GM19240 (cell line): ENCODE data around the gene BACE2.

Experiments
- DNase-seq: peaks from one replicate; pipeline ENCODE4 v3.0.0; 2011; ENCODE audit warnings: low spot score; ENCODE audit not compliant: insufficient read length

Gene BACE2

GRCh38 chr21:41167348-41168342, at the start of gene BACE2:
TSS of gene BACE2 (plus strand) at chr21:41168160. CDS start at chr21:41168264, 104 bp downstream.
- no peak for DNase-seq

DNA sequence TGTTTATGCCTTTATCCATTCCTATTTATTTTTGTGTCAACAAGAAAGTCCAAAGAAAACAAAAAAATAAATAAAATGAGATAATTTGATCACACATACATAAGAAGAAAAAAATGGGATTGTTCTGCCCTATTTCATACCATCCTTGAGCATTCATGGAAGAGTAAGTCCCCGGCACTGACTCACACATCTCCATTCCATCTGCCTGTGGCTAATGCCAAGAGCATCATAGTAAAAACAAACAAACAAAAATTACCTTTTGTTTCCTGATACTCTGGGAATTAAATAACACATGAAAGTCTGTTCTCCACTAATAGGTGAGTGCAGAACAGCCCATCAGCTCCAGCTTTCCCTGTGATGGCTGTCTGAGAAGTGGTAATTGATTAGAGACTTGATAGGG, 48.1 kb upstream of the BACE2 start:
- DNase-seq, result no peak

GRCh38 chr21:41120997-41121396, 47.0 kb upstream of the BACE2 start:
- no peak for DNase-seq

DNA sequence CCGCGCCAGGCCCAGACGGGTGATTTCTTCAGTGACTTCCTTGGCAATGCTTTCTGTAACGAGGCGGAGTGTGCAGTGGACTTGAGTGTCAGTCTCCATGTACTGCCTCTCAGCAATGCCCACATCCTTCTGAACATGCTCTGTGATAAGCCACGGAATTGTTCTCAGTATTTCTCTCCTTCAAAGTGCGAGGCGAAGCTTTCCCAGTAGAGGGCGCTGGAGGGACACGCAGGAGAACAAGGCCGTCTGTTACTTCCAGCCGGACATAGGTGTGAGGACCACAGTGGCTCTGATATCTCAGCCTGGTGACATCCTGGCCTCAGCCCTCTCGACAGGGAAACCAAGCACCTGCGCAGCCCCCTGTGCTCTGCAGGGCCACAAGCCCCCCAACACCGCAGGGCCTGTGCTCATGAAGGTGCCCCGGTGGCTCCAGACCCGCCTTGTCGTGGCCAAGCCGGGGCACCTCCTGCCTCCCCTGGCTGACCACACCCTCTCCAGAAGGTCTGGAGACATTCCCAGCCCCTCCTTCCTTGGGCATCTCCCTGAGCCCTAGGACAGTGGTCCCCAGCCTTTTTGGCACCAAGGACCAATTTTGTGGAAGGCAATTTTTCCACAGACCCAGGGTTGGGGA, 46.1 kb upstream of the BACE2 start:
- DNase-seq, result no peak

DNA sequence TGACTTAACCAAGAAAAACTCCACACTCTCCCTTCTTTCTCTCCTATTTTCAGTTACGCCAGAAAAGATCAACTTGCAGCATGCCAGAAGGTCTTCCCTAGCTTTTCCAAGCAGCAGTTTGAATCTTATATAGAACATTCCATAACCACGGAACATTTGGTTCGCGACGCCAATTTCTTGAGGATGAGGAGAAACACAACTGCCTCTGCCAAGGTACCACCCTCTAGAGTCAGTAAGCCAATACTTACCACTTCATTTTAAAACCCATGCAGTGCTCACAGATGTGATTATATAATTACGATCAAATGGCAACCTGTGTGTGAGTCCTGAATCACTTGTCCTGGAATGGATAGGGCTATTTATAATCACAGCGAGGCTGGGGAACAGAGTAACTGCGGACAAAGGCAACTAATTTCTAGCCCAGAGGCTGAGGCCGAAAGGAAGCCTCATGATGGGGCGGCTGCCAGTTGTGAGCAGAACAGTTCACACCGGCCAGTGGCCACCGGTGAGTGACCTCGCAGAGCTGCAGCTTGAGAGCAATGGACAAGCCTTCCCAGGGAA, 43.2 kb upstream of the BACE2 start:
- DNase-seq, result no peak

- DNase-seq, result no peak
Observed at GRCh38 chr21:41128981-41129380, 39.0 kb upstream of the BACE2 start.

GRCh38 chr21:41130883-41131282, 37.1 kb upstream of the BACE2 start:
- no peak for DNase-seq

DNA sequence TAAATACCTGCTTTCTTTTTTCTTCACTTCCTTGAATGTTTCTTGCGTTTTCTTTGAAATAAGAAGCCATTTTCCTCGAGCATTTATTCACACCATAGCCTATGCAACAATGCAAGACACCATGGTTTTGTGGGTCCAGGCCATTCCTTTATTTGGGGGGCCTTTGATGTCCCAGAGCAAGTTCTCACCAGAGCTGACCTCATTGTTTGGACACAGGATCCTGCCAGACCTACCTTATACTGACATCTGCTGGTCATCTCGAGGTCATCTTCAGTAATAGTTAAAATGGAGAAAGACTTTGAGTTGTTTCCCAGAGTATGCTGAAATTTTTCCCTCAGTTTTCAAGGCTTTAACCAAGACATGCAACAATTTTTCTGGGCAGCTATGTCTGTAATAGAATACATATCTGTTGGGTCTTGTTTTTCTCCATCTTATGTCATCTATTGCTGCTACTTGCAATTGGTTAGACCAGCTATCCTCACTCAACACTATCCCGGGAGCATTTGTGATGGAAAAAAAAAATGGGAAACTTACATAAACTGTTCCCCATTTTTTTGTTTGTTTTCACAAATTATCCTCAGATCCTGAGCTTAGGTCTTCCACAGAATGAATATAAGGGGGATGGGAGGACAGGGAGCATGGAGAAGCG, 34.0 kb upstream of the BACE2 start:
- DNase-seq, result peak; percentile 35

- no peak for DNase-seq
Observed at GRCh38 chr21:41135746-41136145, 32.2 kb upstream of the BACE2 start.

- no peak for DNase-seq
Observed at GRCh38 chr21:41136286-41136685, 31.7 kb upstream of the BACE2 start.

DNA sequence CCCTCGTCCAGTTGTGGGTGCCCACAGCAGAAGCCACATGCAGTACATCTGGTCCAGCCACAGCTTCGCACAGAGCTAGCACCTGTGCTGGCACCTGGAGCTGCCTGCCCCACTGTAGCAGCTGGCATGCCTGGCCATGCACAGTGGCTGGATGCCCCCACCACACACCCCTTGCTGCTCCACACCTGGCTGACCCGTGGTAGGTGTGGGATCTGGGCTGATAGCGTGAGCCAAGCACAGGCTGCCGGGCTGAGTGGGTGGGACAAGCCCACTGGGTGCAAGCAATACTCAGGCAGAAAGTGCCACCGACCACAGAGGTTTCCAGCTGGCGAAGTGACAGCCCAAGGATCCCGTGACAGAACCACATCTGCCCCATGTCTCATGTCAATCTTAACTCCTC, 30.6 kb upstream of the BACE2 start:
- DNase-seq, result no peak

- no peak for DNase-seq
Observed at GRCh38 chr21:41137889-41138288, 30.1 kb upstream of the BACE2 start.

GRCh38 chr21:41138711-41139110, 29.2 kb upstream of the BACE2 start:
- DNase-seq, result no peak

GRCh38 chr21:41139275-41139674, 28.7 kb upstream of the BACE2 start:
- DNase-seq, result no peak

- DNase-seq, result no peak
Observed at GRCh38 chr21:41139951-41140350, 28.0 kb upstream of the BACE2 start.

DNA sequence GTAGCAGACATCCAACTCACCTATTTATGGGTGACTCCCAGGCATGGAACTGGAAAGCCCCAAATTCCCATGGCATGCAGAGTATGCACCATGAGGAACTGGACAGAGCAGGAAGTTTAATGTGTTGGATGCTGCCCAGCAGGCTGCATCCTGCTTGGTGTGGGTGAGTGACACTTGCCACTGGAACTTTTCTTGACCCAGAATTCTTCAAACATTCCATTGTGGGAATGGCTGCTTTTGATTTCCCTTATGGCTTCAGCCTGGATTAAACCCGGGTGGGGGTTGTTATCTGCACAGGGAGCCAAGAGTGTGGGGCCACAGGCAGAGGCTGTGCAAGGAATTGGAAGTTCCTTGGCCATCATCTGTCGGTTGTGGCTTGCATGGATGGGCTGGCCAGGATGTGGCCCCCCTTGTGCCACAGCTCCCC, 26.9 kb upstream of the BACE2 start:
- DNase-seq, result no peak

DNA sequence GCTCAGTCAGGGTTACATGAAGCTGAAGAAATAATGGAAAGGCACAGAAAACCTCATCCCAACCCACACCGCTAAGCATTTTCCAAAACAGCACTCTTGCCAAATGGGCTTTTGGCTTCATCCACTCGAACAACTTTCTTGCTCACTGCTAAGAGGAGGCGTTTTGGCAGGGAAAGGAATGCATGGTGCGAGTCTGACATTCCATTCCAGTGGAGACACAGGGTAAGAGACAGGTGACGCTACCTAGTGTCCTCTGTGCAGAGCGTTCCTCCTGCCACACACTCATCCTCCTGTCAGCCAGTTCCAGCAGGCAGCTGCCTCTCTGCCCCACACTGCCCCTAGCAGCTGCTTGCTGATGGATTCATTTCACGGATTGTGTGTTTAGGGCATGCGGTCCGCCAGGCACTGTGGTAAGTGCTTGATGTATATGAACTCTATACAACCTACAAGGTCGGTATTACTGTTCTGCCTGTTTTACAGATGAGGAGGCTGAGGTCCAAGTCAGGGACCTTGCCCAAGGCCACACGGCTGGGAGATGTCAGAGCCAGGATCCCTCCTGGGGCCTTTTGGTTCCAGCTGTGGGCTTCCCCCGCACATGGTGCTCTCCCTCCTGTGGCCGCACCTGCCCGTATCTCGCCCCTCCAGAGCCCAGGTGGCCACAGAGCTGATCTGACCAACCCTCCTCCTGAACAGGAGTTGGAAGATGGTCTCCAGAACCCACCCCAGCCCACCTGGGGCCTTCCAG, 25.7 kb upstream of the BACE2 start:
- no peak for DNase-seq

- no peak for DNase-seq
Observed at GRCh38 chr21:41143596-41144325, 24.2 kb upstream of the BACE2 start.

GRCh38 chr21:41147096-41147978, 20.6 kb upstream of the BACE2 start:
- no peak for DNase-seq
